H54 (cell line): ENCODE results near the gene CDH2.

ENCODE experiments used
- DNase-seq: peaks from one replicate; pipeline ENCODE4 v3.0.0; 2011; ENCODE audit warnings: low spot score, mixed read lengths; ENCODE audit not compliant: insufficient read length
- FAIRE-seq: peaks from 3 replicates; lab custom pipeline; 2011; peaks lifted over from hg19 to GRCh38; lab: Jason Lieb, UNC
- POLR2A ChIP-seq: IDR thresholded peaks from 2 replicates; pipeline ENCODE4 v1.6.1; 2011; ENCODE audit warnings: low read depth, mild to moderate bottlenecking, low read length

CDH2 gene

DNA sequence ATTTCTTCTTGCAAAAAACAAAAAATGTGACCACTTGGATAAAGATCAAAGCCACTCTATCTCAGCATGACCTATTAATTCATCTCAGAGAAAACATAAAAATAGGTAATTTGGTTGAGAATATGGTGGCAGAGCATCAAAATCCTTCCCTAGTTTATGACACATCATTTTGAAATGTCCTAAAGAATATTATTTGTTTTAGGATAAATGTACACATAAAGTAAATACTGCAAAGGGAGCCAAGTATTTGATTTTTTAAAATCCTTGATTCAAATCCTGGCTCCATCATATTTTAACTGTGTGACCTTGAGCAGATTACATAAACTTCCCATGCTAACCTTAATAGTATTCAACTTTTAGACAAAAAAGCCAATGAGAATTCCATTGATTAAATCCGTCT, 206.6 kb downstream of the CDH2 start:
- DNase-seq (no peak), FAIRE-seq (no peak)
- TF ChIP-seq POLR2A, result no peak

DNA sequence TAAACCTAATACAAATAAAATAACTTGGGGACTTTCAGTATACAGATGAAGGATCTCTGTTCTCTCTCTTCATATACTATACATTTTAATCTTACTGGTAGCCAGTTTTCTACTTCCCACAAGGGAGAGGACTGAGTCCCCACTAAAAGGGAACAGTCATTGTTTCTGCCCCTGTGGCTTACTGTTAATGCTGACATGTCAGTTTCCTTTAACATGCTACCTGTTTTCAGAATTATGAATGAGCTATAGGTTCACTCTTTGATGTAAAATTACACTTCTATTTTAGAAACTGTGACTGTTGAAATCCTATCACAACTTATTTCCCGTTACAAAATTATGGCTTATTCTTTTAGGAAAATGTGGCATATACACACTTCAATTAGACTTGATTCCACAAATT, 207.7 kb downstream of the CDH2 start:
- FAIRE-seq, result no peak
- no peak for TF ChIP-seq POLR2A
- DNase-seq, result no peak

GRCh38 chr18:27967913-27968824, 208.8 kb downstream of the CDH2 start:
- no peak for TF ChIP-seq POLR2A
- FAIRE-seq (no peak), DNase-seq (no peak)

DNA sequence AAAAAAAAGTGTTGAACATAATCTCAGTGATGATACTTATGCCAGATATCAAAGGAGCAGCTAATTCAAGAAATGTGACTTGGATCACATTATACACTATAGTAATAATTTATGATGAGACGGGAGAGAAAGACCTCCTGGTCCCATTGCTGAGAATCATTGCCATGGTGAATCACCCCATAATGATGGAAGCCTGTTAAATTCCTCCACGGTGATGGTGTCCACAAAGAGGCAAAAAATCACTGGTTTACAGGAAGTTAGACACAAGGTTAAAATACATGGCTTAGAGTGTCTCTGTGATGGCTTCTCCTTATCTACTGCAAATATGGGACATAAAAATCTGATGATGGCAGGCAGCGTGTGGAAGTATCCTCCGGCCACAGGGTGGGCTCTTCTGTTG, 210.0 kb downstream of the CDH2 start:
- no peak for DNase-seq
- TF ChIP-seq POLR2A, result no peak

GRCh38 chr18:27964811-27965210, 212.1 kb downstream of the CDH2 start:
- DNase-seq (peak; percentile 2), FAIRE-seq (no peak)
- no peak for TF ChIP-seq POLR2A

More for the DNA sequence above, 210.0 kb downstream of the CDH2 start:
- no peak for FAIRE-seq

GRCh38 chr18:27959101-27959500, 217.8 kb downstream of the CDH2 start:
- DNase-seq (no peak), FAIRE-seq (no peak)
- TF ChIP-seq POLR2A, result no peak

GRCh38 chr18:27956001-27956640, 220.8 kb downstream of the CDH2 start:
- no peak for TF ChIP-seq POLR2A
- FAIRE-seq (no peak), DNase-seq (no peak)

DNA sequence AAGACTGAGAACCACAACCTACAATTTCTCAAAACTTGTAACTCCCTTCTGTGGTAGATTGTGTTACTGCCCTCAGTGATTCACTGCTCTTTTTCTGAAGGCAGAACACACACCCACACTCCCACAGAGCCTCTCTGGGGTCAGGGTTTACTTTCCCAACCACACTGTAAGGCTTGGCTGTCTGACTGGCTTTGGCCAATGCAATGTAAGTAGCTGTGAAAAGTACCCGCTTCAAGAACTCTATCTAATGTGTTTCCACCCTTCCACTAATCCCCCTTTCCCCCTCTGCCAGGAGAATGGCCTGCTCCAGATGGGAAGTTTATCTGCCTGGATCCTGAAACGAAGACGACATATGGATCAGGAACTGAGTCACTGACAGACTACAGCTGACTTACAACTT, 222.7 kb downstream of the CDH2 start:
- no peak for TF ChIP-seq POLR2A
- no peak for DNase-seq
- FAIRE-seq, result no peak

DNA sequence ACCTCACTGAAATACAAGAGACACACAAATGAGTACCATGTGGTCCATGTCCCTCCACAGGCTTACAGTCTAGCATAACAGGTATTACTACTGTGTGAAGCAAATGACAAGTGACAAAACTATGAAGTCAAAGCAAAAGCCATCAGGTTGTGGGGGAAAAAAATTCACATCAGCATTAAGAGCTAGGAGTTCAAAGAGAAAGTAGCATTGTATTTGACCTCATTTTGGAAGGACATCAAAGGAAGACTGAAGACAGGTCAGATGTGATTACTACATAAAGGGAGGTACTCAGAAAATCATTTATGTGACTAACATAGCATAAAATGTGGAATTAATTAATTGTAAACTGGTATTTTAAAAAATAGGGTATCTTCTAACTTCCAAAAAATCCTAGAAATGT, 224.2 kb downstream of the CDH2 start:
- FAIRE-seq, result no peak
- TF ChIP-seq POLR2A, result no peak
- no peak for DNase-seq

- DNase-seq (no peak), FAIRE-seq (no peak)
- TF ChIP-seq POLR2A, result no peak
These were observed 226.2 kb downstream of the CDH2 start for GRCh38 chr18:27950648-27951228.

GRCh38 chr18:27948986-27949385, 227.9 kb downstream of the CDH2 start:
- no peak for DNase-seq
- no peak for FAIRE-seq
- TF ChIP-seq POLR2A, result no peak

DNA sequence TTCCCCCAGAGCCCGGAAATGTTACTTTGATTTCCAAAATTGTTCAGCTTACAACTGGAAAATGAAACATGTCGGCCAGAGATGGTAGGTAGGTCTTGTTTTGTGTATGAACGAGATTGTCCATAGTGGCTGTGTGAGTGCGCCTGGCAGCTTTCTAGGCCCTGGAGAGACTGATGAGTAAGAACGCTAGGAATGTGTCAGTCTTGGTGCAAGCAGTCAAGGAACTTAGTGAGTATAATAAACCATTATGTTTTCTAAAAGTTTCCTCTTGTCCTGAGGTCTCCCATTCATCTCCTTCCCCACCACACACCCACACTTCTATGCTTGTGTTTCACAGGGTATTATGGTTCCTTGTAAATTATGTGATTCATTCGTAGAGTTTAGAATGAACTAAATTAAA, 234.2 kb downstream of the CDH2 start:
- TF ChIP-seq POLR2A, result no peak
- FAIRE-seq, result no peak
- no peak for DNase-seq

- FAIRE-seq (no peak), DNase-seq (no peak)
- no peak for TF ChIP-seq POLR2A
These were observed 245.4 kb downstream of the CDH2 start for GRCh38 chr18:27931535-27931934.

DNA sequence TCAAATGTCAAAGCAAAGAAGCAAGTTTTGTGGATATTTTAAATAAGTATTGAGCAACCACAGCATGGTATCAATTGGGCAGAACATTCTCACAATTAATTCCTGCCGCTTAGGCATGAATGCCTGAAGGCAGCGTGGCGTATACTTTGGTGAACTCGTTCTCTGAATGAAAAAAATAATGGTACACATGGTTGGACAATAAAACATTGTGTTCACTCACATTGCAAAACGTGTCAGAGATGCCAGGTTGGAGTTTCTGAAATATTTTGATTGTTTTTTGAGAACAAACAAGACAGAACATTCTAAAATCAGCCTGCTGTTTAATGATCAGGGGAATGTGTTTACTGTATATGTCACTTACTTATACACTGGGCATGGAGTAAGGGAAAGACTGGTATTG, 254.2 kb downstream of the CDH2 start:
- no peak for TF ChIP-seq POLR2A
- no peak for FAIRE-seq

More for the DNA sequence above, 254.2 kb downstream of the CDH2 start:
- no peak for DNase-seq
